LNCaP clone FGC (cell line): Measurements from ENCODE around the gene ZMYM2.

Experiments
- DNase-seq: peaks from one replicate; pipeline ENCODE4 v3.0.0-alpha.2; 2011; ENCODE audit warnings: low read depth
- H3K4me3 ChIP-seq: 2 replicates; pipeline ENCODE4 v1.5.1; 2011; ENCODE audit warnings: mild to moderate bottlenecking, low read depth, low read length, control low read depth
- CTCF ChIP-seq: IDR thresholded peaks from 2 replicates; pipeline ENCODE4 v1.5.1; 2012; ENCODE audit warnings: mild to moderate bottlenecking; ENCODE audit not compliant: control insufficient read depth, insufficient read depth; ENCODE audit errors: extremely low read depth

The ZMYM2 gene

GRCh38 chr13:20044086-20044485 lies 85.6 kb downstream of the ZMYM2 start:
- no peak for TF ChIP-seq CTCF
- DNase-seq: no peak
- no peak overlapping the region for H3K4me3 ChIP-seq

- TF ChIP-seq CTCF: no peak
- no peak for DNase-seq
Measured at GRCh38 chr13:20045950-20046548, 87.5 kb downstream of the ZMYM2 start.

GRCh38 chr13:20049558-20050473 lies 91.3 kb downstream of the ZMYM2 start:
- no peak for TF ChIP-seq CTCF
- no peak for DNase-seq
- no peak overlapping the region for H3K4me3 ChIP-seq

More at GRCh38 chr13:20045950-20046548, 87.5 kb downstream of the ZMYM2 start:
- H3K4me3 ChIP-seq: no peak overlapping the region

GRCh38 chr13:20051366-20051765 lies 92.8 kb downstream of the ZMYM2 start:
- no peak for DNase-seq
- H3K4me3 ChIP-seq: no peak overlapping the region
- no peak for TF ChIP-seq CTCF

GRCh38 chr13:20053016-20053415 lies 94.5 kb downstream of the ZMYM2 start:
- no peak for DNase-seq
- no peak for TF ChIP-seq CTCF
- H3K4me3 ChIP-seq: no peak overlapping the region

- no peak overlapping the region for H3K4me3 ChIP-seq
- no peak for TF ChIP-seq CTCF
- no peak for DNase-seq
Measured at GRCh38 chr13:20053891-20054290, 95.4 kb downstream of the ZMYM2 start.
